Ramos (cell line): ENCODE measurements around the gene TEP1.
"Not testable (repeated sequence)": the region's sequence is repeated elsewhere in the genome, so short reads cannot be mapped to it uniquely, and the experiment has no call there.

Experiments used
- in situ Hi-C: fragments of 300-500 bp; cut with MboI; formaldehyde crosslinking; loops from one replicate; pipeline ENCODE4 v1.14.3; 2022; ENCODE audit warnings: low sequenced_read_pairs; ENCODE audit not compliant: unreplicated experiment

Gene TEP1

GRCh38 chr14:20346713-20347112 lies 66.6 kb downstream of the TEP1 start:
- in situ Hi-C loops: no loop called here

- in situ Hi-C loops: no loop called here
Observed at GRCh38 chr14:20345366-20345765, 67.9 kb downstream of the TEP1 start.

DNA sequence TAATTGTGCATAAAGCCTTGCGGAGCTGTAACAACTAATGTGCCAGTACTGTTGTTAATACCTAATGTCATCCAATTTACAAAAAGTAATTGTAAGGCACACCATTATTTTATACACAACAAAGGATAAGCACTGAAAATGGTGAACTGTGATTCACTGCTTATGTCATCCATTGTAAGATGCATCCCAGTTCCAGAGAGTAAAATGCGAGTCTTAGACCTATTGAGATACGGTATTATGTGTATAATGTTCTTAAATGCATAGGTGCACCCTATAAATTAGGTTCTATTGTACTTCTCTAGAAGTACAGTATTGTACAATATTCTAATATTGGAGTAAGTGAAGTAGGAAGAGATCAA lies 69.5 kb downstream of the TEP1 start:
- in situ Hi-C loops: no loop called here

DNA sequence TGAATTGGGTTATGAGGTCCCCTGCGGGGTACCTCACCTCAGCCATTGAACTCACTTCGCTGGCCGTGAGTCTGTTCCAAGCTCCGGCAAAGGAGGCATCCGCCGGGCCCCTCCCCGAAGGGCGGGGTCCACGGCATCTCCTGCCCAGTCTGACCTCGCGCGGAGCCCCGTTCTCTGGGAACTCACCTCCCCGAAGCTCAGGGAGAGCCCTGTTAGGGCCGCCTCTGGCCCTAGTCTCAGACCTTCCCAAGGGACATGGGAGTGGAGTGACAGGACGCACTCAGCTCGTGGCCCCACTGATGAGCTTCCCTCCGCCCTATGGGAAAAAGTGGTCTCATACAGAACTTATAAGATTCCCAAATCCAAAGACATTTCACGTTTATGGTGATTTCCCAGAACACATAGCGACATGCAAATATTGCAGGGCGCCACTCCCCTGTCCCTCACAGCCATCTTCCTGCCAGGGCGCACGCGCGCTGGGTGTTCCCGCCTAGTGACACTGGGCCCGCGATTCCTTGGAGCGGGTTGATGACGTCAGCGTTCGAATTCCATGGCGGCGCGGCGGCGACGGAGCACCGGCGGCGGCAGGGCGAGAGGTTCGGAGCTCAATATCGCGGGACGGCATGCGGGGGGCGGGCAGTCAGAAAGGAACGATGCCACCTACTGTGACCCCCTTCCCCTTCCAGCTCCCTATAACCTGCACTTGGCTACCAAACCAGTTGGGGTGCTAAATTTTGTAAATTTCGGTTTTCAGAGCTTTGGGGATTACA lies 70.0 kb downstream of the TEP1 start, which contains the start of gene PARP2:
Gene PARP2 (plus strand): TSS at position 544 of the 770 bp plus-strand sequence. CDS start 7 bp downstream, at position 551.
- in situ Hi-C loops: no loop called here

- in situ Hi-C loops: no loop called here
Observed at GRCh38 chr14:20341646-20342045, 71.7 kb downstream of the TEP1 start.

DNA sequence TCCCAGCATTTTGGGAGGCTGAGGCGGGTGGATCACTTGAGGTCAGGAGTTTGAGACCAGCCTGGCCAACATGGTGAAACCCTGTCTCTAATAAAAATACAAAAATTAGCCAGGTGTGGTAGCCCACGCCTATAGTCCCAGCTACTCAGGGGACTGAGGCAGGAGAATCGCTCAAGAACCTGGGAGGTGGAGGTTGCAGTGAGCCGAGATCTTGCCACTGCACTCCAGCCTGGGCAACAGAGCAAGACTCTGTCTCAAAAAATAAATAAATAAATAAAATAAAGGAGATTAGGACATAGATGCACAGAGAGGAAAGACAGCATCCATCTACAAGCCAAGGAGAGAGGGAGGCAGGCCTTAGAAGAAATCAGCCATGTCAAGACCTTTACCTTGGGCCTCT lies 72.3 kb downstream of the TEP1 start:
- in situ Hi-C loops: not testable (repeated sequence)

DNA sequence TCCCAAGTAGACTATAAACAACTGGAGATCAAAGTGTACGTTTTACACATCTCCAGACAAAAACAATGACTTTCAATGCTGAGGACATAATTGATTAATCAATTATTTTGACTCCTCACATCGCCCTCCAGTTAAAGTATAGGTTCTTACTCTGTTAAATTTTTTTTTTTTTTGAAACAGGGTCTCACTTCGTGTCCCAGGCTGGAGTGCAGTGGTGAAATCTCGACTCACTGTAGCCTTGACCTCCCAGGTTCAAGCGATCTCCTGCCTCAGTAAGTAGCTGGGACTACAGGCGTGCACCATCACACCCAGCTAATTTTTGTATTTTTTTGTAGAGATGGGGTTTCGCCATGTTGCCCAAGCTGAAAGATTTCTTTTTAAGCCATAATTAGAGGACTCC lies 79.3 kb downstream of the TEP1 start:
- in situ Hi-C loops: loop anchor here (10.0 kb wide), 2 partner anchors 131 to 351 kb away; partner anchors contain the start of genes ANG, PIP4P1, PNP and RNASE4

DNA sequence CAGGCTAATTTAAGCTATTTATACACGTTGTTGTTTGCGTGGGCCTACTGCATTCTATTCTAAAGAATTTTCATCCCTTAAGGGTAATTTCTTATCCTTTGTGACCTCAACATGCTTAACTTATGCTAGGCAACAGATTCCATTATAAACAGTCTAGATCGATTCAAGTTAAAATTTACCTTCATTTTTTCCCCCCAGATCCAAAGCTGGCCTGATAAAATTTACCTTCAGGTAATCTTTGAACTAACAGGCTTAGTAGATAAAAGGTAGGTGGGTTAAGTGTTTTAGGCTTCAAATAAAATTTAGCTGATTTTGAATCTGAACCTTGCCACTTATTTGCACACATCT lies 79.8 kb downstream of the TEP1 start:
- in situ Hi-C loops: loop anchor here (10.0 kb wide), 2 partner anchors 131 to 351 kb away; partner anchors contain the start of genes ANG, PIP4P1, PNP and RNASE4

DNA sequence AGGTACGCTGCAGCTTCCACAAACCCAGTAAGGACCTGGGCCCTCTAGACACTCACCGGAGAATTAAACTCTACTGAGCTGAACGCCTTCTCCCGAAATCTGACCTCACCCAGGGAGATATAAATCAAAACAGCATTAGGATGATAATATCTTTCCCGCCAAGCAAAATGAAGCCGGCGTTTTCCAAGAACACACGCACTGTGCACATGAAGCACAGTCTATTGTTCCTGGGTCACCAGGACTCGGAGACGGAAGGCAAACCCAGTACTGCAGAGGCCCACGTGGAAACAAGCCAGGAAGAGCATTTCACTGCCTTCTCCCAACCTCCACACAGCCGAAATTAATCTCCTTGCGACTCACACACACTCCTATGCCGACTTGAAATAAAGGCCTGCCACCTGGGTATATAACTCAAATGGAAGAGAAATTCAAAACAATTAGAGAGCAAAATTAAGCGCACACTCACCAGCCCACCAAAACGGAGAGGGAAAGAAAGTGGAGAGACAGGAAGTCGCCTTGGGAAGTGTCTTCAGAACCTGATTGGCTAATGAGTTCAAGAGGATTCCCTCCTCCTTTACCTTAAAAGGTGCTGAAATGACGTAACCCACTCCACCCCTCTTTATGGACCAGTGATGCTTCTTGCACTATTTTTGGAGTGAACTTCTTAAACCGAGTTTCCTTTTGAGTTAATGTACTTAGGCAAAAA lies 80.4 kb downstream of the TEP1 start, which contains the start of gene CCNB1IP1:
Gene CCNB1IP1 (minus strand): TSS at position 492 of the 706 bp plus-strand sequence. CDS start 16,756 bp downstream, outside the sequence.
- in situ Hi-C loops: loop anchor here (10.0 kb wide), 2 partner anchors 132 to 352 kb away; partner anchors contain the start of genes ANG, PIP4P1, PNP and RNASE4

- in situ Hi-C loops: loop anchor here (10.0 kb wide), 2 partner anchors 132 to 352 kb away; partner anchors contain the start of genes ANG, PIP4P1, PNP and RNASE4
Observed at GRCh38 chr14:20332431-20332787, 80.9 kb downstream of the TEP1 start.

- in situ Hi-C loops: loop anchor here (10.0 kb wide), 2 partner anchors 134 to 354 kb away; partner anchors contain the start of genes ANG, PIP4P1, PNP and RNASE4
Observed at GRCh38 chr14:20331053-20331613, 82.2 kb downstream of the TEP1 start.

GRCh38 chr14:20329355-20329754 lies 83.9 kb downstream of the TEP1 start:
- in situ Hi-C loops: loop anchor here (5.0 kb wide), 1 partner anchor 283 kb away; no protein-coding TSS in a partner anchor

- in situ Hi-C loops: loop anchor here (5.0 kb wide), 1 partner anchor 284 kb away; no protein-coding TSS in a partner anchor
Observed at GRCh38 chr14:20328705-20329104, 84.6 kb downstream of the TEP1 start.

DNA sequence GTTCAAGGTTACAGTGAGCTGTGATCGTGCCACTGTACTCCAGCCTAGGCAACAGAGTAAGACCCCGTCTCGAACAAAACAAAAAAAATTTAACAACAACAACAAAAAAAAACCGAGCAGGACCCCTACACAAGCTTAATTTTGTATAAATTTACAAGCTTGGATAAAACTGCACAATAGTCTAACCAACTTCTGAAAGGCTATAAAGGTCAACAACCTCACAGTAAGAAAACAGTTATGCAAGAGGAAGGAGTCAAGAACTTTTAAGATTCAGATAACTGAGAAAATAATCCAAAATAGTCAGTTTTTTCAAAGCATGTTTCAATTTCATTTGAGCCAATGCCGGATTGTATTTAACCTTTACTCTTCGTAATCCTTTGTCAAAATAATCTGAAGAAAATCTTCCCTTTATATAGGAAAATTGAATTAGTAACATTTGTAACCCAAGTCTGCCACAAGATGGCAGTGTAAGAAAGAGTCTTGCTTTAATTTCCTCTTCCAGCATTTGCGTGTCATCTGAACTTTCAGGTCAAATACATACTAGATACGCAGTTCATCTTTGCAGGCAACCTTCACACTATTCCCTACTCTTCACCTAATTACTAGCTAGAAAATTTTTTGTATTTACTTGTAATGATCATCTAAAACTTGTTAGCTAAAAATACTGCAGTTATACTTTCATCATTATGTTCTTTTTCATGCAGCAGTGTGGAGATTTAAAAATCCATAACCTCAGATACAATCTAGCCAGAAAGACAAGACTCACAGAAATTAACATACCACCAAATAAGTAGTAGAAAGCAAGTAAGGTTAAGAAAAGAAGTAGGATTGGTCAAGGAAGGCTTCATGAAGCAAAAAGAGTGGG lies 86.1 kb downstream of the TEP1 start:
- in situ Hi-C loops: loop anchor here (5.0 kb wide), 1 partner anchor 285 kb away; no protein-coding TSS in a partner anchor

DNA sequence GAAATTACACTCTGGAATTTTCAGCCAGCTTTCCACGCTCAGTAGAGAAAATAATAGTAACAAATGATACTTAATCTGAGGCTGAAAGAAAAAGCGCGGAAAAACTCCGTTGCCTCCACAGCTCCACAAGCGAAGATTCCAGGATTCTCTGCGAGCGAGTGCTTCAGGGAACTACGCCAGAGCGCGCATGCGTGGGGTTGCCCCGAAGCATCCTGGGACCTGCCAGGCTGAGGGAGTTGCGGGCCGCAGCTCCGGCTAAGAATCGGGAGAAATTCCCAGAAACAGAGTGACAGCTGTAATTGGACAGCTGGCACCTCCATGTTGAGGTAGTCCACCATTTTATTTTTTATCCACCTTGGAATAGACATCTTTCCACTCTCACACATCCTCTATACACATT lies 95.6 kb downstream of the TEP1 start:
- in situ Hi-C loops: no loop called here
